ENCODE results near the gene RPL29.

RPL29 gene

GRCh38 chr3:51944451-51945021 lies 51.2 kb downstream of the RPL29 start:
- DNase-seq, result no peak

Measured in activated T-cell treated with anti-CD3 and anti-CD28 coated beads for 4 hours (primary cell).